HepG2 (cell line): ENCODE measurements around the gene SCEL. TPM values are rescaled to one million over a fixed set of nuclear protein-coding genes. Genes with fewer than 3 reads are reported as not detected.

Experiments
- ATAC-seq: fragments of 200-7000 bp; cut with Tn5 transposase; 3 replicates; pipeline ENCODE4 v1.9.1; 2020; ENCODE audit warnings: mild to moderate bottlenecking, moderate library complexity
- BruUV-seq: library from RNA; stranded (reverse); fragments of 400-500 nt; replicated peaks from 2 replicates; lab custom pipeline; 2021; lab: Mats Ljungman, UMichigan
- CTCF ChIA-PET: fragments of 300-600 bp; formaldehyde crosslinking; extraction: SDS; loops from one replicate; lab custom pipeline; 2021; ENCODE audit warnings: low total read pairs, inconsistent platforms, low intra/inter-chr PET ratio; lab: Yijun Ruan, JAX
- POLR2A ChIA-PET: fragments of 350-600 bp; sonication (Branson Sonifier 250); formaldehyde crosslinking; loops from one replicate; lab custom pipeline; 2020; ENCODE audit warnings: antibody characterized with exemption, inconsistent platforms; lab: Yijun Ruan, JAX
- DNase-seq: peaks from one replicate; pipeline ENCODE4 v3.0.0-alpha.2; 2015; ENCODE audit warnings: low spot score
- FAIRE-seq: peaks from 3 replicates; lab custom pipeline; 2011; peaks lifted over from hg19 to GRCh38; lab: Jason Lieb, UNC
- H2AFZ ChIP-seq: one replicate; pipeline ENCODE4 v1.6.1; 2011; ENCODE audit warnings: low read length, inconsistent platforms
- H3K27ac ChIP-seq: fragments of 300-600 bp; 3 replicates; pipeline ENCODE4 v1.8.0; 2011; ENCODE audit warnings: mixed run types, mild to moderate bottlenecking, mixed read lengths, low read length, inconsistent platforms; ENCODE audit not compliant: insufficient read depth; ENCODE audit errors: extremely low read length
- H3K27me3 ChIP-seq, 2 experiments: fragments of 200-600 bp in 1 of 2; 2 replicates in 1 of 2; 3 replicates in 1 of 2; pipeline versions ENCODE4 v1.6.0 to v1.8.0; 2011; ENCODE audit warnings: low read length in 2 of 2, mild to moderate bottlenecking in 2 of 2, moderate library complexity in 2 of 2, inconsistent platforms in 1 of 2; ENCODE audit not compliant: insufficient read depth in 2 of 2, control insufficient read depth in 1 of 2
- H3K36me3 ChIP-seq, 2 experiments: fragments of 200-600 bp in 1 of 2; replicated peaks in 1 of 2; 2 replicates in 1 of 2; 3 replicates in 1 of 2; pipeline versions ENCODE4 v1.5.1 to v1.8.0; 2011; ENCODE audit warnings: low read length in 2 of 2, inconsistent platforms in 1 of 2; ENCODE audit not compliant: insufficient read depth in 2 of 2, control insufficient read depth in 1 of 2
- H3K4me1 ChIP-seq: 2 replicates; pipeline ENCODE4 v1.5.1; 2012; ENCODE audit warnings: low read length, inconsistent platforms; ENCODE audit not compliant: insufficient read depth
- H3K4me2 ChIP-seq: 2 replicates; pipeline ENCODE4 v1.6.0; 2011; ENCODE audit warnings: low read depth, low read length, inconsistent platforms
- H3K4me3 ChIP-seq, 3 experiments: fragments of 200-600 bp in 1 of 3; sonication (generic), shearing (Covaris generic) in 1 of 3; replicated peaks in 1 of 3; 2 replicates each; pipeline ENCODE4 v1.5.1; 2011 to 2016; ENCODE audit warnings: low read length in 3 of 3, inconsistent platforms in 2 of 3, low read depth in 2 of 3, mild to moderate bottlenecking in 2 of 3, control low read depth in 1 of 3, mixed read lengths in 1 of 3; ENCODE audit not compliant: insufficient read depth in 1 of 3
- H3K79me2 ChIP-seq: one replicate; pipeline ENCODE4 v1.6.1; 2011; ENCODE audit warnings: low read length, inconsistent platforms; ENCODE audit not compliant: insufficient read depth
- H3K9ac ChIP-seq: 2 replicates; pipeline ENCODE4 v1.6.0; 2011; ENCODE audit warnings: mild to moderate bottlenecking, low read depth, low read length, inconsistent platforms; ENCODE audit not compliant: insufficient read depth
- H3K9me3 ChIP-seq: 2 replicates; pipeline ENCODE4 v1.5.1; 2012; ENCODE audit warnings: mild to moderate bottlenecking, low read length
- H4K20me1 ChIP-seq: 2 replicates; pipeline ENCODE4 v1.6.0; 2011; ENCODE audit warnings: inconsistent platforms, mild to moderate bottlenecking, low read length, moderate library complexity; ENCODE audit not compliant: insufficient read depth
- MAFG ChIP-seq: sonication (generic); formaldehyde crosslinking; IDR thresholded peaks from 2 replicates; pipeline ENCODE4 v1.5.1; 2020; ENCODE audit warnings: mild to moderate bottlenecking, missing genetic modification reagents
- NCOA5 ChIP-seq: sonication (generic); formaldehyde crosslinking; IDR thresholded peaks from 2 replicates; pipeline ENCODE4 v1.4.0; 2020; ENCODE audit warnings: missing genetic modification reagents
- NFYC ChIP-seq: IDR thresholded peaks from 2 replicates; pipeline ENCODE4 v1.6.1; 2016; ENCODE audit warnings: missing genetic modification reagents, missing compliant biosample characterization
- POLR2G ChIP-seq: fragments of 200-400 bp; formaldehyde crosslinking; IDR thresholded peaks from 2 replicates; pipeline ENCODE4 v1.6.1; 2018; ENCODE audit warnings: mild to moderate bottlenecking, low read depth, low read length, moderate library complexity
- PPARG ChIP-seq: conservative IDR thresholded peaks from 2 replicates; pipeline ENCODE4 v1.6.1; 2016; ENCODE audit warnings: missing biosample characterization, missing genetic modification reagents
- RARA ChIP-seq: IDR thresholded peaks from 2 replicates; pipeline ENCODE4 v1.6.1; 2016; ENCODE audit warnings: missing genetic modification reagents, missing compliant biosample characterization
- SP1 ChIP-seq, 2 experiments: fragments of 450-650 bp in 1 of 2; sonication (generic) in 1 of 2; formaldehyde crosslinking in 1 of 2; IDR thresholded peaks; 2 replicates each; pipeline versions ENCODE4 v1.4.0 to v1.6.1; 2016 to 2020; ENCODE audit warnings: missing genetic modification reagents in 1 of 2
- SRF ChIP-seq: IDR thresholded peaks from 2 replicates; pipeline ENCODE4 v1.6.1; 2011; ENCODE audit warnings: mild to moderate bottlenecking, low read depth, low read length, moderate library complexity
- SYNCRIP ChIP-seq: fragments of 200-400 bp; formaldehyde crosslinking; IDR thresholded peaks from 2 replicates; pipeline ENCODE4 v1.6.1; 2018; ENCODE audit warnings: mild to moderate bottlenecking, low read depth, low read length; ENCODE audit not compliant: insufficient read depth
- TARDBP ChIP-seq: sonication (generic); formaldehyde crosslinking; IDR thresholded peaks from 2 replicates; pipeline ENCODE4 v1.8.0; 2022; ENCODE audit warnings: mild to moderate bottlenecking, missing genetic modification reagents
- ZNF44 ChIP-seq: sonication (generic); formaldehyde crosslinking; IDR thresholded peaks from 2 replicates; pipeline ENCODE4 v1.5.1; 2020; ENCODE audit warnings: mild to moderate bottlenecking, missing genetic modification reagents
- ZNF460 ChIP-seq: sonication (generic); formaldehyde crosslinking; IDR thresholded peaks from 2 replicates; pipeline ENCODE4 v1.5.1; 2020; ENCODE audit warnings: missing genetic modification reagents, mild to moderate bottlenecking, borderline replicate concordance
- ZNF598 ChIP-seq: sonication (generic); formaldehyde crosslinking; IDR thresholded peaks from 2 replicates; pipeline ENCODE4 v1.5.1; 2020; ENCODE audit warnings: mild to moderate bottlenecking, missing genetic modification reagents, borderline replicate concordance
- ZNF710 ChIP-seq: sonication (generic); formaldehyde crosslinking; IDR thresholded peaks from 2 replicates; pipeline ENCODE4 v1.5.0; 2020; ENCODE audit warnings: mild to moderate bottlenecking, missing genetic modification reagents, borderline replicate concordance
- ZNF724P ChIP-seq: sonication (generic); formaldehyde crosslinking; IDR thresholded peaks from 2 replicates; pipeline ENCODE4 v1.8.0; 2022; ENCODE audit warnings: missing genetic modification reagents, borderline replicate concordance
- ZNF766 ChIP-seq: sonication (generic); formaldehyde crosslinking; IDR thresholded peaks from 2 replicates; pipeline ENCODE4 v1.5.0; 2020; ENCODE audit warnings: missing genetic modification reagents, borderline replicate concordance
- ZNF850 ChIP-seq: sonication (generic); formaldehyde crosslinking; conservative IDR thresholded peaks from 2 replicates; pipeline ENCODE4 v1.9.0; 2021; ENCODE audit warnings: mild to moderate bottlenecking, missing genetic modification reagents
- WGBS: methylation state at CpG from one replicate; pipeline ENCODE4 v1.1.6; 2017; ENCODE audit warnings: low lambda C conversion rate; 5-methylcytosine and 5-hydroxymethylcytosine counted together
- in situ Hi-C: cut with HindIII; loops from 2 replicates; pipeline ENCODE4 v1.10.0; 2017; ENCODE audit warnings: low pct_unique_long_range_greater_than_20kb; ENCODE audit not compliant: extremely low pct_ligation_motif_present
- intact Hi-C: fragments of 100-400 bp; cut with micrococcal nuclease; formaldehyde crosslinking; loops from one replicate; pipeline ENCODE4 v1.10.0; 2022; ENCODE audit not compliant: unreplicated experiment
- polyA plus RNA-seq, 8 experiments: library from polyadenylated mRNA; depleted of rRNA in 3 of 8; stranded (reverse) in 7 of 8; unstranded in 1 of 8; fragments of >200 nt; fragmentation: Illumina TruSeq in 4 of 8; extraction: Trizol in 4 of 8; gene quantifications; 2 replicates each; pipeline versions ENCODE4 v1.2.1 to v1.2.3, GENCODE V29; 2011 to 2016; ENCODE audit warnings: low read depth in 4 of 8, missing spikeins in 1 of 8, mixed read lengths in 1 of 8; ENCODE audit not compliant: insufficient read depth in 1 of 8
- total RNA-seq, 5 experiments: library from RNA; depleted of rRNA; stranded (reverse); fragments of >200 nt; fragmentation: Illumina TruSeq; extraction: Trizol; gene quantifications; 2 replicates each; pipeline ENCODE4 v1.2.3, GENCODE V29; 2016; ENCODE audit warnings: low read depth in 1 of 5
- TF ChIP-seq, protein P1 (sequence below): sonication (generic); formaldehyde crosslinking; IDR thresholded peaks from 2 replicates; pipeline ENCODE4 v1.4.0; 2020; ENCODE audit warnings: missing genetic modification reagents

Gene SCEL
- total and polyA plus RNA-seq, 2 of the 13 experiments (the other 11 are each of a cell fraction or from before 2014, with no cell fraction given), result not detected

DNA sequence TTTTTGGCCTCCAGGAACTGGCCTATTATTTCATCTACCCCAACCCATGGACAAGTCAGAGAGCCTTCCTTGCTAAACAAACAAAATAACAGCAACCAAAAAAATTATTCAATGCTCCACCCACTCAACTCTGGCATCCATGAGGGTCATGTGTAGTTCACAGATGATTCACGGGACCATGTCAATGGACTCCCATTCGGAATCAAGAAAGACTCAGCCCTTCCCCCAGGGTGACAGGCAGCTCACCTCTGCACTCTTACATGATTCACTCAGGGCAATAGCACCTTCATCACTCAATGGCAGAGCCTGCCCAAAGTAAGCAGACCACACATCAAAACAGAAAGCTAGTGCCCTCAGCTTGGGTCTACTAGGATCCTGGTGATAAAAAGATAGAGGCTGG lies 14.3 kb upstream of the SCEL start (continued):
- TF ChIP-seq ZNF710 (CRISPR knock-in tag) (no peak), POLR2G (no peak), ZNF766 (CRISPR knock-in tag) (no peak), SRF (no peak), SYNCRIP (no peak)
- TF ChIP-seq, protein P1, sequence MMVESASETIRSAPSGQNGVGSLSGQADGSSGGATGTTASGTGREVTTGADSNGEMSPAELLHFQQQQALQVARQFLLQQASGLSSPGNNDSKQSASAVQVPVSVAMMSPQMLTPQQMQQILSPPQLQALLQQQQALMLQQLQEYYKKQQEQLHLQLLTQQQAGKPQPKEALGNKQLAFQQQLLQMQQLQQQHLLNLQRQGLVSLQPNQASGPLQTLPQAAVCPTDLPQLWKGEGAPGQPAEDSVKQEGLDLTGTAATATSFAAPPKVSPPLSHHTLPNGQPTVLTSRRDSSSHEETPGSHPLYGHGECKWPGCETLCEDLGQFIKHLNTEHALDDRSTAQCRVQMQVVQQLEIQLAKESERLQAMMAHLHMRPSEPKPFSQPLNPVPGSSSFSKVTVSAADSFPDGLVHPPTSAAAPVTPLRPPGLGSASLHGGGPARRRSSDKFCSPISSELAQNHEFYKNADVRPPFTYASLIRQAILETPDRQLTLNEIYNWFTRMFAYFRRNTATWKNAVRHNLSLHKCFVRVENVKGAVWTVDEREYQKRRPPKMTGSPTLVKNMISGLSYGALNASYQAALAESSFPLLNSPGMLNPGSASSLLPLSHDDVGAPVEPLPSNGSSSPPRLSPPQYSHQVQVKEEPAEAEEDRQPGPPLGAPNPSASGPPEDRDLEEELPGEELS (CRISPR knock-in tag), result no peak

GRCh38 chr13:77521595-77522367 lies 13.7 kb upstream of the SCEL start:
- no peaks in the 10 kb centered on the region for H3K9me3 ChIP-seq
- ATAC-seq (no peak), DNase-seq (no peak), FAIRE-seq (no peak)
- no peaks in the 10 kb centered on the region for H3K27me3 ChIP-seq
- H3K9ac ChIP-seq, result no peak overlapping the region
- H3K79me2 ChIP-seq, result no peaks in the 10 kb centered on the region
- H3K4me1 ChIP-seq, result no peaks in the 10 kb centered on the region
- CTCF ChIA-PET, result no interaction called here
- H3K4me2 ChIP-seq, result no peak overlapping the region
- no TSS peak for BruUV-seq
- H3K36me3 ChIP-seq, result no peaks in the 10 kb centered on the region
- no peak overlapping the region for H2AFZ ChIP-seq
- no peak overlapping the region for H3K27ac ChIP-seq
- H4K20me1 ChIP-seq, result no peaks in the 10 kb centered on the region
- no peak overlapping the region for H3K4me3 ChIP-seq
- in situ Hi-C loops, result no loop called here
- POLR2A ChIA-PET, result no interaction called here
- intact Hi-C loops, result no loop called here
- 12% methylated on average over 3 of the region's 3 CpGs for WGBS
- TF ChIP-seq RARA (no peak), ZNF850 (CRISPR knock-in tag) (no peak), NFYC (CRISPR knock-in tag) (no peak), ZNF44 (no peak), ZNF460 (no peak), MAFG (CRISPR knock-in tag) (no peak), ZNF724P (CRISPR knock-in tag) (no peak), SP1 (IDR thresholded peaks at IDR 0.05) (no peak), SP1 (CRISPR knock-in tag; IDR thresholded peaks at IDR 0.05) (no peak), NCOA5 (CRISPR knock-in tag) (no peak), ZNF598 (no peak), PPARG (CRISPR knock-in tag) (no peak), SYNCRIP (no peak), TARDBP (no peak)
